Renal cortical epithelial cell (primary cell): ENCODE data around the gene TMEM9. TPM values are rescaled to one million over a fixed set of nuclear protein-coding genes. Genes with fewer than 3 reads are reported as not detected.

Experiments used
- total RNA-seq: library from RNA; depleted of rRNA; stranded (reverse); fragments of >200 nt; gene quantifications from 2 replicates; pipeline ENCODE4 v1.2.3, GENCODE V29; 2014

Gene TMEM9
- total RNA-seq, 1 donor from 2014 or later: 155 TPM

Other genes with a start within 250 kb of the TMEM9 start
- gene KIF21B, start 130.8 kb downstream of the TMEM9 start, total RNA-seq: 1.3 and 1.4 TPM in 2 replicates
- not detected in 2 replicates for gene CACNA1S, start 42.0 kb downstream of the TMEM9 start, total RNA-seq
- not detected in 2 replicates for gene ASCL5, start 27.3 kb downstream of the TMEM9 start, total RNA-seq
- gene IGFN1, start 36.4 kb upstream of the TMEM9 start, total RNA-seq: under 0.01 and 12.1 TPM in 2 replicates
- gene PKP1, start 129.0 kb upstream of the TMEM9 start, total RNA-seq: 0.15 and 3.3 TPM in 2 replicates
- gene TNNT2, start 223.2 kb upstream of the TMEM9 start, total RNA-seq: 0.25 and 0.69 TPM in 2 replicates
- 51.6 and 68.6 TPM in 2 replicates for gene LAD1, start 244.8 kb upstream of the TMEM9 start, total RNA-seq